SK-N-SH (cell line): Measurements from ENCODE around the gene CKAP2.
"Not testable (repeated sequence)": the region's sequence is repeated elsewhere in the genome, so short reads cannot be mapped to it uniquely, and the experiment has no call there.

Source experiments
- CTCF ChIP-seq: fragments of 200-600 bp; sonication (generic); IDR thresholded peaks from 2 replicates; pipeline ENCODE4 v1.6.1; 2017; ENCODE audit warnings: antibody characterized with exemption, mild to moderate bottlenecking, moderate library complexity
- JUND ChIP-seq: IDR thresholded peaks from 2 replicates; pipeline ENCODE4 v1.4.0; 2012
- NFIC ChIP-seq: IDR thresholded peaks from 2 replicates; pipeline ENCODE4 v1.4.0; 2012; ENCODE audit warnings: borderline replicate concordance
- RAD21 ChIP-seq: IDR thresholded peaks from 2 replicates; pipeline ENCODE4 v1.6.1; 2012; ENCODE audit warnings: mild to moderate bottlenecking, low read length
- TEAD4 ChIP-seq: IDR thresholded peaks from 2 replicates; pipeline ENCODE4 v1.4.0; 2012; ENCODE audit warnings: mild to moderate bottlenecking, borderline replicate concordance; ENCODE audit not compliant: insufficient read depth
- YY1 ChIP-seq: IDR thresholded peaks from 2 replicates; pipeline ENCODE4 v1.4.0; 2012; ENCODE audit warnings: low read depth, mild to moderate bottlenecking

- TF ChIP-seq TEAD4, RAD21, YY1, CTCF, JUND, NFIC: not testable (repeated sequence)
Measured at GRCh38 chr13:52407436-52407835, 47.8 kb upstream of the CKAP2 start.
